Rectal smooth muscle tissue (tissue), 1 donor: ENCODE measurements around the gene IRAK1BP1.

Experiments used
- H3K27ac ChIP-seq: one replicate; pipeline ENCODE4 v1.7.0; 2013; ENCODE audit warnings: low read depth, low read length, inconsistent platforms
- H3K27me3 ChIP-seq: one replicate; pipeline ENCODE4 v1.7.0; 2013; ENCODE audit warnings: low read length; ENCODE audit not compliant: control insufficient read depth, insufficient read depth
- H3K36me3 ChIP-seq: one replicate; pipeline ENCODE4 v1.7.0; 2013; ENCODE audit warnings: low read length; ENCODE audit not compliant: control insufficient read depth, insufficient read depth
- H3K4me1 ChIP-seq: one replicate; pipeline ENCODE4 v1.7.0; 2013; ENCODE audit warnings: low read length; ENCODE audit not compliant: control insufficient read depth, insufficient read depth
- H3K4me3 ChIP-seq: one replicate; pipeline ENCODE4 v1.7.0; 2013; ENCODE audit warnings: low read length
- H3K9ac ChIP-seq: one replicate; pipeline ENCODE4 v1.7.0; 2013; ENCODE audit warnings: low read length

The IRAK1BP1 gene

GRCh38 chr6:78948785-78949184, 81.4 kb downstream of the IRAK1BP1 start:
- Histone ChIP-seq H3K4me1 (no peaks in the 10 kb centered on the region), H3K9ac (no peak overlapping the region), H3K27me3 (no peaks in the 10 kb centered on the region), H3K27ac (no peak overlapping the region), H3K4me3 (no peak overlapping the region), H3K36me3 (peaks cover 30% of the 10 kb centered on the region)

- H3K4me1 ChIP-seq: no peaks in the 10 kb centered on the region
- H3K27ac ChIP-seq: no peak overlapping the region
- H3K4me3 ChIP-seq: no peak overlapping the region
- no peaks in the 10 kb centered on the region for H3K27me3 ChIP-seq
- H3K9ac ChIP-seq: no peak overlapping the region
- H3K36me3 ChIP-seq: peaks cover 17% of the 10 kb centered on the region
Measured at GRCh38 chr6:78952362-78952761, 85.0 kb downstream of the IRAK1BP1 start.
